Neural cell (in vitro differentiated cells): ENCODE measurements around the gene EYS. TPM values are rescaled to one million over a fixed set of nuclear protein-coding genes. Genes with fewer than 3 reads are reported as not detected.

Experiments
- H2AFZ ChIP-seq: fragments of 200-600, 300-800 bp; sonication (generic), shearing (Covaris generic); 2 replicates; pipeline ENCODE4 v1.6.0; 2014; ENCODE audit warnings: low read depth, mild to moderate bottlenecking, antibody characterized with exemption, low read length, moderate library complexity
- H3F3A ChIP-seq: fragments of 200-600 bp; shearing (Covaris generic); 2 replicates; pipeline ENCODE4 v1.6.1; 2016; ENCODE audit warnings: mild to moderate bottlenecking, moderate library complexity, mixed read lengths, antibody characterized with exemption, low read length; ENCODE audit not compliant: insufficient read depth, poor library complexity, severe bottlenecking
- H3K27ac ChIP-seq: fragments of 200-600, 300-800 bp; sonication (generic), shearing (Covaris generic); 2 replicates; pipeline ENCODE4 v1.5.1; 2014; ENCODE audit warnings: mild to moderate bottlenecking, low read length, moderate library complexity
- H3K27me3 ChIP-seq: fragments of 300-800, 200-600 bp; sonication (generic), shearing (Covaris generic); 2 replicates; pipeline ENCODE4 v1.6.0; 2014; ENCODE audit warnings: mild to moderate bottlenecking, low read depth, low read length, moderate library complexity; ENCODE audit not compliant: insufficient read depth
- H3K36me3 ChIP-seq: fragments of 300-800, 200-600 bp; sonication (generic), shearing (Covaris generic); 2 replicates; pipeline ENCODE4 v1.5.1; 2014; ENCODE audit warnings: mild to moderate bottlenecking, antibody characterized with exemption, low read length, moderate library complexity; ENCODE audit not compliant: insufficient read depth
- H3K4me2 ChIP-seq: fragments of 300-800, 200-600 bp; sonication (generic), shearing (Covaris generic); 2 replicates; pipeline ENCODE4 v1.6.0; 2014; ENCODE audit warnings: mild to moderate bottlenecking, low read length
- H3K4me3 ChIP-seq: fragments of 300-800, 200-600 bp; sonication (generic), shearing (Covaris generic); 2 replicates; pipeline ENCODE4 v1.5.1; 2014; ENCODE audit warnings: mild to moderate bottlenecking, low read length, moderate library complexity
- H3K79me2 ChIP-seq: fragments of 200-600 bp; shearing (Covaris generic); replicated peaks from 2 replicates; pipeline ENCODE4 v1.6.0; 2014; ENCODE audit warnings: mild to moderate bottlenecking, low read length, moderate library complexity; ENCODE audit not compliant: insufficient read depth
- H3K9ac ChIP-seq: fragments of 300-800, 200-600 bp; sonication (generic), shearing (Covaris generic); 2 replicates; pipeline ENCODE4 v1.6.1; 2016; ENCODE audit warnings: mild to moderate bottlenecking, low read length, mixed read lengths
- H3K9me2 ChIP-seq: fragments of 200-600 bp; shearing (Covaris generic); 2 replicates; pipeline ENCODE4 v1.6.1; 2016; ENCODE audit warnings: mild to moderate bottlenecking, low read length, mixed read lengths; ENCODE audit not compliant: insufficient read depth
- H3K9me3 ChIP-seq: fragments of 200-600, 300-800 bp; sonication (generic), shearing (Covaris generic); 2 replicates; pipeline ENCODE4 v1.6.1; 2016; ENCODE audit warnings: mild to moderate bottlenecking, mixed run types, low read length, moderate library complexity, mixed read lengths
- H4K20me1 ChIP-seq: fragments of 200-600 bp; shearing (Covaris generic); 2 replicates; pipeline ENCODE4 v1.6.1; 2016; ENCODE audit warnings: mild to moderate bottlenecking, mixed run types; ENCODE audit not compliant: insufficient read depth
- CTCF ChIP-seq: fragments of 450-650 bp; IDR thresholded peaks from 2 replicates; pipeline ENCODE4 v1.5.1; 2014; ENCODE audit warnings: antibody characterized with exemption, mild to moderate bottlenecking, moderate library complexity; ENCODE audit not compliant: poor library complexity, severe bottlenecking
- EP300 ChIP-seq: fragments of 450-650 bp; conservative IDR thresholded peaks from 2 replicates; pipeline ENCODE4 v1.6.1; 2014; ENCODE audit warnings: antibody characterized with exemption, mild to moderate bottlenecking, moderate library complexity; ENCODE audit not compliant: poor library complexity, severe bottlenecking
- EZH2 ChIP-seq: fragments of 200-600, 300-800 bp; shearing (Covaris generic), sonication (generic); IDR thresholded peaks from 2 replicates; pipeline ENCODE4 v1.6.1; 2014; ENCODE audit warnings: antibody characterized with exemption, low read length, borderline replicate concordance, mild to moderate bottlenecking; ENCODE audit not compliant: insufficient read depth, poor library complexity, severe bottlenecking
- MXI1 ChIP-seq: fragments of 450-650 bp; conservative IDR thresholded peaks from 2 replicates; pipeline ENCODE4 v1.6.1; 2014; ENCODE audit warnings: antibody characterized with exemption, mild to moderate bottlenecking; ENCODE audit not compliant: poor library complexity, severe bottlenecking
- POLR2AphosphoS5 ChIP-seq: IDR thresholded peaks from 2 replicates; pipeline ENCODE4 v1.6.1; 2012
- RAD21 ChIP-seq: fragments of 450-650 bp; conservative IDR thresholded peaks from 2 replicates; pipeline ENCODE4 v1.6.1; 2014; ENCODE audit warnings: antibody characterized with exemption, mild to moderate bottlenecking, moderate library complexity
- REST ChIP-seq: IDR thresholded peaks from 2 replicates; pipeline ENCODE4 v1.6.1; 2012; ENCODE audit warnings: borderline replicate concordance
- SMC3 ChIP-seq: fragments of 450-650 bp; conservative IDR thresholded peaks from 2 replicates; pipeline ENCODE4 v1.6.1; 2014; ENCODE audit warnings: antibody characterized with exemption, mild to moderate bottlenecking, moderate library complexity; ENCODE audit not compliant: poor library complexity
- TAF1 ChIP-seq: IDR thresholded peaks from 2 replicates; pipeline ENCODE4 v1.6.1; 2012; ENCODE audit warnings: low read depth
- polyA plus RNA-seq: library from polyadenylated mRNA; depleted of rRNA; stranded (reverse); fragments of >200 nt; gene quantifications from 2 replicates; pipeline ENCODE4 v1.2.3, GENCODE V29; 2014

Gene EYS
- polyA plus RNA-seq, 1 donor from 2014 or later, result 0.38 TPM

- TF ChIP-seq EP300 (no peak), MXI1 (no peak), TAF1 (no peak), REST (no peak), EZH2 (no peak)
- H3K36me3 ChIP-seq, result no peaks in the 10 kb centered on the region
- H3K9me3 ChIP-seq, result no peaks in the 10 kb centered on the region
- no peaks in the 10 kb centered on the region for H3K79me2 ChIP-seq
- no peaks in the 10 kb centered on the region for H4K20me1 ChIP-seq
- H3K4me2 ChIP-seq, result no peak overlapping the region
- H3K27ac ChIP-seq, result no peak overlapping the region
- no peaks in the 10 kb centered on the region for H3K9me2 ChIP-seq
- no peaks in the 10 kb centered on the region for H3K27me3 ChIP-seq
- H3K4me3 ChIP-seq, result no peak overlapping the region
- H2AFZ ChIP-seq, result no peak overlapping the region
- H3F3A ChIP-seq, result no peaks in the 10 kb centered on the region
- no peak overlapping the region for H3K9ac ChIP-seq
Observed at GRCh38 chr6:63806573-63806913, 1900.5 kb downstream of the EYS start.

- H3K9me3 ChIP-seq, result no peaks in the 10 kb centered on the region
- no peaks in the 10 kb centered on the region for H3K9me2 ChIP-seq
- H3F3A ChIP-seq, result no peaks in the 10 kb centered on the region
- no peaks in the 10 kb centered on the region for H3K79me2 ChIP-seq
- H4K20me1 ChIP-seq, result no peaks in the 10 kb centered on the region
- no peak overlapping the region for H3K4me2 ChIP-seq
- H2AFZ ChIP-seq, result no peak overlapping the region
- no peaks in the 10 kb centered on the region for H3K27me3 ChIP-seq
- no peak overlapping the region for H3K27ac ChIP-seq
- no peaks in the 10 kb centered on the region for H3K36me3 ChIP-seq
- no peak for TF ChIP-seq RAD21
- TF ChIP-seq TAF1, result no peak
- TF ChIP-seq MXI1, result no peak
- TF ChIP-seq CTCF, result no peak
- TF ChIP-seq SMC3, result no peak
- no peak for TF ChIP-seq POLR2AphosphoS5
- TF ChIP-seq EZH2, result no peak
- TF ChIP-seq EP300, result no peak
- no peak for TF ChIP-seq REST
- H3K4me3 ChIP-seq, result no peak overlapping the region
- H3K9ac ChIP-seq, result no peak overlapping the region
Observed at GRCh38 chr6:63805808-63806572, 1901.0 kb downstream of the EYS start.
